ENCODE data around the gene MIB2.

The MIB2 gene

GRCh38 chr1:1601564-1602303 is 13.6 kb upstream of the MIB2 start:
- DNase-seq (ENCODE audit: low spot score), result no peak
- in situ Hi-C loops (cut with MboI; ENCODE audit: low sequenced_read_pairs, unreplicated experiment), result no loop called here
- TF ChIP-seq CTCF (IDR thresholded peaks at IDR 0.05; ENCODE audit: borderline replicate concordance, control extremely low read depth, extremely low read depth, insufficient read depth, missing control alignments), result no peak

- DNase-seq (ENCODE audit: low spot score), result peak; percentile 81
- no peak for TF ChIP-seq CTCF (IDR thresholded peaks at IDR 0.05; ENCODE audit: borderline replicate concordance, control extremely low read depth, extremely low read depth, insufficient read depth, missing control alignments)
- in situ Hi-C loops (cut with MboI; ENCODE audit: low sequenced_read_pairs, unreplicated experiment), result no loop called here
These were observed 12.9 kb upstream of the MIB2 start for GRCh38 chr1:1602304-1602967.

GRCh38 chr1:1602968-1603506 is 12.3 kb upstream of the MIB2 start:
- no peak for TF ChIP-seq CTCF (IDR thresholded peaks at IDR 0.05; ENCODE audit: borderline replicate concordance, control extremely low read depth, extremely low read depth, insufficient read depth, missing control alignments)

GRCh38 chr1:1603671-1604373 is 11.5 kb upstream of the MIB2 start:
- in situ Hi-C loops (cut with MboI; ENCODE audit: low sequenced_read_pairs, unreplicated experiment), result no loop called here
- no peak for DNase-seq (ENCODE audit: low spot score)
- no peak for TF ChIP-seq CTCF (IDR thresholded peaks at IDR 0.05; ENCODE audit: borderline replicate concordance, control extremely low read depth, extremely low read depth, insufficient read depth, missing control alignments)

More at GRCh38 chr1:1602968-1603506, 12.3 kb upstream of the MIB2 start:
- in situ Hi-C loops (cut with MboI; ENCODE audit: low sequenced_read_pairs, unreplicated experiment), result no loop called here
- no peak for DNase-seq (ENCODE audit: low spot score)

GRCh38 chr1:1604374-1605033 is 10.8 kb upstream of the MIB2 start:
- DNase-seq (ENCODE audit: low spot score), result no peak
- in situ Hi-C loops (cut with MboI; ENCODE audit: low sequenced_read_pairs, unreplicated experiment), result no loop called here

More at GRCh38 chr1:1604374-1605033, 10.8 kb upstream of the MIB2 start:
- no peak for TF ChIP-seq CTCF (IDR thresholded peaks at IDR 0.05; ENCODE audit: borderline replicate concordance, control extremely low read depth, extremely low read depth, insufficient read depth, missing control alignments)
